Endodermal cell (in vitro differentiated cells): ENCODE data around the gene RANGAP1. TPM values are rescaled to one million over a fixed set of nuclear protein-coding genes. Genes with fewer than 3 reads are reported as not detected.

ENCODE experiments used
- DNase-seq: peaks from one replicate; pipeline ENCODE4 v3.0.0-alpha.2; 2017
- H3K27ac ChIP-seq: 2 replicates; pipeline ENCODE4 v1.5.1; 2013; ENCODE audit warnings: mild to moderate bottlenecking, low read depth, low read length, moderate library complexity
- H3K27me3 ChIP-seq: 2 replicates; pipeline ENCODE4 v1.6.1; 2013; ENCODE audit warnings: mild to moderate bottlenecking, low read length, moderate library complexity; ENCODE audit not compliant: insufficient read depth, control insufficient read depth, poor library complexity, severe bottlenecking
- H3K36me3 ChIP-seq: 2 replicates; pipeline ENCODE4 v1.7.0; 2013; ENCODE audit warnings: mild to moderate bottlenecking, low read length, moderate library complexity; ENCODE audit not compliant: control insufficient read depth, insufficient read depth
- H3K4me1 ChIP-seq: one replicate; pipeline ENCODE4 v1.7.0; 2013; ENCODE audit warnings: low read length; ENCODE audit not compliant: control insufficient read depth, insufficient read depth
- H3K4me3 ChIP-seq: 2 replicates; pipeline ENCODE4 v1.5.1; 2013; ENCODE audit warnings: mild to moderate bottlenecking, low read length, moderate library complexity
- H3K9ac ChIP-seq: 2 replicates; pipeline ENCODE4 v1.6.1; 2013; ENCODE audit warnings: mild to moderate bottlenecking, low read length, moderate library complexity; ENCODE audit not compliant: poor library complexity, severe bottlenecking; ENCODE audit errors: extremely low read depth
- H3K9me3 ChIP-seq: 2 replicates; pipeline ENCODE4 v1.6.1; 2013; ENCODE audit warnings: mild to moderate bottlenecking, low read length, moderate library complexity; ENCODE audit not compliant: control insufficient read depth
- H3K27ac Mint-ChIP-seq: 2 replicates; pipeline ENCODE4 v1.8.0; 2020; ENCODE audit warnings: mixed read lengths
- H3K27me3 Mint-ChIP-seq: 2 replicates; pipeline ENCODE4 v1.8.0; 2021; ENCODE audit warnings: mild to moderate bottlenecking, mixed read lengths; ENCODE audit not compliant: insufficient read depth
- H3K36me3 Mint-ChIP-seq: 2 replicates; pipeline ENCODE4 v1.8.0; 2020; ENCODE audit warnings: low read depth, mixed read lengths
- H3K4me1 Mint-ChIP-seq: 2 replicates; pipeline ENCODE4 v1.8.0; 2020; ENCODE audit warnings: mixed read lengths
- H3K4me3 Mint-ChIP-seq: 2 replicates; pipeline ENCODE4 v1.8.0; 2020; ENCODE audit warnings: mild to moderate bottlenecking, moderate library complexity, mixed read lengths
- H3K9me3 Mint-ChIP-seq: 2 replicates; pipeline ENCODE4 v1.8.0; 2020; ENCODE audit warnings: mild to moderate bottlenecking, mixed read lengths
- WGBS, 2 experiments: methylation state at CpG; one replicate each; pipeline versions ENCODE4 v1.1.5 to v1.1.7; 2013; ENCODE audit warnings: missing lambda C conversion rate in 2 of 2, mixed read lengths in 1 of 2; ENCODE audit not compliant: insufficient coverage in 1 of 2, insufficient read length in 1 of 2; 5-methylcytosine and 5-hydroxymethylcytosine counted together
- total RNA-seq, 2 donors: library from RNA; stranded (reverse); fragmentation: NEBNext Ultra II Directional in 1 of 2; extraction: Animal tissue kit (Norgen Biotek cat#: 25700) in 1 of 2; gene quantifications; 2 replicates in 1 of 2; 3 replicates in 1 of 2; pipeline ENCODE4 v1.2.1, GENCODE V29; 2021
- TF ChIP-seq, protein P1 (sequence below): fragments of 200-600 bp; sonication (generic); conservative IDR thresholded peaks from 2 replicates; pipeline ENCODE4 v1.5.0; 2021; ENCODE audit warnings: antibody characterized with exemption, mild to moderate bottlenecking

Gene RANGAP1
- total RNA-seq, 2 donors from 2014 or later: 95.2 to 122 TPM

- H3K4me1 Mint-ChIP-seq: no peaks in the 10 kb centered on the region
- TF ChIP-seq, protein P1, sequence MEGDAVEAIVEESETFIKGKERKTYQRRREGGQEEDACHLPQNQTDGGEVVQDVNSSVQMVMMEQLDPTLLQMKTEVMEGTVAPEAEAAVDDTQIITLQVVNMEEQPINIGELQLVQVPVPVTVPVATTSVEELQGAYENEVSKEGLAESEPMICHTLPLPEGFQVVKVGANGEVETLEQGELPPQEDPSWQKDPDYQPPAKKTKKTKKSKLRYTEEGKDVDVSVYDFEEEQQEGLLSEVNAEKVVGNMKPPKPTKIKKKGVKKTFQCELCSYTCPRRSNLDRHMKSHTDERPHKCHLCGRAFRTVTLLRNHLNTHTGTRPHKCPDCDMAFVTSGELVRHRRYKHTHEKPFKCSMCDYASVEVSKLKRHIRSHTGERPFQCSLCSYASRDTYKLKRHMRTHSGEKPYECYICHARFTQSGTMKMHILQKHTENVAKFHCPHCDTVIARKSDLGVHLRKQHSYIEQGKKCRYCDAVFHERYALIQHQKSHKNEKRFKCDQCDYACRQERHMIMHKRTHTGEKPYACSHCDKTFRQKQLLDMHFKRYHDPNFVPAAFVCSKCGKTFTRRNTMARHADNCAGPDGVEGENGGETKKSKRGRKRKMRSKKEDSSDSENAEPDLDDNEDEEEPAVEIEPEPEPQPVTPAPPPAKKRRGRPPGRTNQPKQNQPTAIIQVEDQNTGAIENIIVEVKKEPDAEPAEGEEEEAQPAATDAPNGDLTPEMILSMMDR: no peak
- H3K27me3 Mint-ChIP-seq: no peaks in the 10 kb centered on the region
- H3K4me3 ChIP-seq: no peak overlapping the region
- no peaks in the 10 kb centered on the region for H3K27me3 ChIP-seq
- H3K36me3 ChIP-seq: peaks cover 86% of the 10 kb centered on the region
- DNase-seq: no peak
- H3K27ac Mint-ChIP-seq: no peak overlapping the region
- no peak overlapping the region for H3K9ac ChIP-seq
- WGBS, 2 experiments: 97 to 99% methylated on average over 13 to 15 of the region's 15 CpGs
- H3K36me3 Mint-ChIP-seq: peaks cover 83% of the 10 kb centered on the region
- H3K9me3 ChIP-seq: no peaks in the 10 kb centered on the region
- no peaks in the 10 kb centered on the region for H3K9me3 Mint-ChIP-seq
- no peaks in the 10 kb centered on the region for H3K4me1 ChIP-seq
- no peak overlapping the region for H3K27ac ChIP-seq
- no peak overlapping the region for H3K4me3 Mint-ChIP-seq
Observed at GRCh38 chr22:41264408-41264941, 21.5 kb downstream of the RANGAP1 start.

DNA sequence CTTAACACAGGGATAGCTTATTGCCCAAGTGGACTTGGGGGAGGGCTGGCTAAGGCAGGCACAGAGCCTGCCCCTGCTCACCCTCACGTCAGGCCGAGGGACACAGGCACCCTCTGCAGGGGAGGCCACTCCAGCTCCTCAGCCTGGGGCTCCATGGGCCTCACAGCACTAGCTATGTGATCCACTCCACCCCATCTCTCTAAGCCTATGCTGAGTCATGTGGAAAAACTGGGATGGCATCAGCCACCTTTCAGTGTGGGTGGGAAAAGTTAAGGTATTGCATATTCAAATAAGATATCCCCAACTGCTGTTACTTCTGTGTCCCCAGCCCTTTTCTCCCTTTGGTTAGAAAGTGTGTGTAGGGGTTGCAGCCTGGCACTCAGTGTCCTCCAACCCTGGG is 22.3 kb downstream of the RANGAP1 start:
- H3K27me3 Mint-ChIP-seq: no peaks in the 10 kb centered on the region
- Histone ChIP-seq H3K27me3 (no peaks in the 10 kb centered on the region), H3K9ac (no peak overlapping the region), H3K27ac (no peak overlapping the region), H3K36me3 (peaks cover 87% of the 10 kb centered on the region), H3K4me1 (no peaks in the 10 kb centered on the region), H3K4me3 (no peak overlapping the region), H3K9me3 (no peaks in the 10 kb centered on the region)
- 100% methylated on average over 2 of the region's 2 CpGs for WGBS, 2 experiments
- TF ChIP-seq, protein P1: no peak
- no peak overlapping the region for H3K27ac Mint-ChIP-seq
- no peaks in the 10 kb centered on the region for H3K4me1 Mint-ChIP-seq
- H3K36me3 Mint-ChIP-seq: peaks cover 86% of the 10 kb centered on the region
- DNase-seq: no peak
- H3K4me3 Mint-ChIP-seq: no peak overlapping the region
- no peaks in the 10 kb centered on the region for H3K9me3 Mint-ChIP-seq

DNA sequence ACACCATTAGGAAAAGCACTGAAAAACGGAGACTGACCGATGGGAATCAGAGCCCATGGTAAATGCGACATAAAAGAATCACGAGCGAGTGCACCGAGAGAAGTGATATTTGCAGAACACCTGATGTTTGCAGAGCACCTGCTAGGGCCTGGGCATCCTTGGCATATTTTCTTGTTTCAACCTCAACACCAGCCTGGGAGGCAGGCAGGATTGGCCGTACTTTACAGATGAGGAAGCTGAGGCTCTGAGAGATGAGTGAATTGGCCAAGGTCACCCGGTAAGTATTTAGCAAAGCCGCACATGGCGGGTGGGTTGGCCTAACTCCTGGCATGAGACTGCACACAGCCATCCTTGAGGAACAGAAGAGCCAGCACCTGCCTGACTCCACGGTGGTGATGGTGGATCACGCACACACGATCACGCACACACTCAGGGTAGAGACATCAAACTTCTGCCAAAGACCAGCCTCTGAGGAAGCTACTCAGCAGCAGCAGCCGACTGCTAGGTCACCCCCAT is 23.7 kb downstream of the RANGAP1 start:
- Histone ChIP-seq H3K9me3 (no peaks in the 10 kb centered on the region), H3K27ac (no peak overlapping the region), H3K9ac (no peak overlapping the region), H3K4me1 (no peaks in the 10 kb centered on the region), H3K36me3 (peaks cover 86% of the 10 kb centered on the region), H3K4me3 (no peak overlapping the region), H3K27me3 (no peaks in the 10 kb centered on the region)
- H3K4me3 Mint-ChIP-seq: no peak overlapping the region
- no peaks in the 10 kb centered on the region for H3K9me3 Mint-ChIP-seq
- DNase-seq: no peak
- H3K36me3 Mint-ChIP-seq: peaks cover 85% of the 10 kb centered on the region
- TF ChIP-seq, protein P1: no peak
- H3K4me1 Mint-ChIP-seq: no peaks in the 10 kb centered on the region
- H3K27me3 Mint-ChIP-seq: no peaks in the 10 kb centered on the region
- H3K27ac Mint-ChIP-seq: no peak overlapping the region
- 95 to 98% methylated on average over 12 to 15 of the region's 15 CpGs for WGBS, 2 experiments
